H1 (cell line): ENCODE data around the gene POLR3A. TPM values are rescaled to one million over a fixed set of nuclear protein-coding genes. Genes with fewer than 3 reads are reported as not detected.

Experiments
- CTCF ChIA-PET: fragments of 300-600 bp; sonication (Branson Sonifier 250); formaldehyde crosslinking; loops from one replicate; lab custom pipeline; 2021; ENCODE audit not compliant: partially characterized antibody; lab: Charles Lee
- POLR2A ChIA-PET: fragments of 300-600 bp; sonication (Branson Sonifier 250); formaldehyde crosslinking; loops from one replicate; lab custom pipeline; 2021; ENCODE audit warnings: inconsistent platforms; ENCODE audit not compliant: partially characterized antibody; lab: Charles Lee
- DNase-seq, 2 experiments: peaks; one replicate each; pipeline versions ENCODE4 v3.0.0 to v3.0.0-alpha.2; 2010 to 2022; ENCODE audit warnings: low spot score in 2 of 2, low read depth in 1 of 2, mixed read lengths in 1 of 2
- FAIRE-seq: peaks from 2 replicates; lab custom pipeline; 2011; peaks lifted over from hg19 to GRCh38; lab: Jason Lieb, UNC
- H2AFZ ChIP-seq: 2 replicates; pipeline ENCODE4 v1.8.1; 2012; ENCODE audit warnings: low read length, inconsistent platforms
- H2AK5ac ChIP-seq: 2 replicates; pipeline ENCODE4 v1.6.1; 2013; ENCODE audit warnings: low read depth, low read length
- H2BK120ac ChIP-seq: replicated peaks from 2 replicates; pipeline ENCODE3; 2013; ENCODE audit warnings: low read depth, low read length, inconsistent platforms
- H2BK12ac ChIP-seq: 2 replicates; pipeline ENCODE4 v1.6.1; 2013; ENCODE audit warnings: low read depth, low read length
- H2BK15ac ChIP-seq: 2 replicates; pipeline ENCODE4 v1.6.1; 2013; ENCODE audit warnings: low read length
- H2BK20ac ChIP-seq: 2 replicates; pipeline ENCODE4 v1.6.1; 2013; ENCODE audit warnings: low read length
- H2BK5ac ChIP-seq: 2 replicates; pipeline ENCODE4 v1.6.1; 2013; ENCODE audit warnings: low read depth, low read length
- H3K14ac ChIP-seq: 2 replicates; pipeline ENCODE4 v1.6.1; 2013; ENCODE audit warnings: inconsistent platforms; ENCODE audit not compliant: insufficient read length
- H3K18ac ChIP-seq: 2 replicates; pipeline ENCODE4 v1.6.1; 2013; ENCODE audit warnings: low read length; ENCODE audit errors: extremely low read depth
- H3K23ac ChIP-seq: 2 replicates; pipeline ENCODE4 v1.6.1; 2013; ENCODE audit warnings: inconsistent platforms; ENCODE audit not compliant: insufficient read length
- H3K23me2 ChIP-seq: 2 replicates; pipeline ENCODE4 v1.6.1; 2013; ENCODE audit warnings: low read depth, low read length
- H3K27ac ChIP-seq: 2 replicates; pipeline ENCODE4 v1.6.1; 2011; ENCODE audit warnings: low read depth, low read length, inconsistent platforms
- H3K27me3 ChIP-seq, 4 experiments: replicated peaks in 1 of 4; 1 replicate in 1 of 4; 2 replicates in 3 of 4; pipeline versions ENCODE4 v1.6.1 to v1.8.1; 2011 to 2013; ENCODE audit warnings: low read length in 3 of 4, mild to moderate bottlenecking in 3 of 4, inconsistent platforms in 2 of 4, mixed read lengths in 2 of 4, moderate library complexity in 1 of 4; ENCODE audit not compliant: control insufficient read depth in 3 of 4, insufficient read depth in 3 of 4; ENCODE audit errors: extremely low read depth in 1 of 4
- H3K36me3 ChIP-seq, 4 experiments: 2 replicates each; pipeline versions ENCODE4 v1.6.1 to v1.8.1; 2011 to 2013; ENCODE audit warnings: mild to moderate bottlenecking in 4 of 4, low read length in 3 of 4, moderate library complexity in 2 of 4, control low read depth in 1 of 4, inconsistent platforms in 1 of 4; ENCODE audit not compliant: insufficient read depth in 4 of 4, control insufficient read depth in 2 of 4
- H3K4ac ChIP-seq: replicated peaks from 2 replicates; pipeline ENCODE3; 2013; ENCODE audit warnings: low read length, low read depth, mixed read lengths, inconsistent platforms; ENCODE audit not compliant: insufficient read length
- H3K4me1 ChIP-seq, 4 experiments: replicated peaks in 1 of 4; 1 replicate in 1 of 4; 2 replicates in 3 of 4; pipeline versions ENCODE4 v1.6.1 to v1.8.1; 2011 to 2013; ENCODE audit warnings: low read length in 3 of 4, inconsistent platforms in 2 of 4, mixed read lengths in 1 of 4; ENCODE audit not compliant: insufficient read depth in 4 of 4, control insufficient read depth in 3 of 4
- H3K4me2 ChIP-seq, 2 experiments: 2 replicates each; pipeline versions ENCODE4 v1.6.1 to v1.8.1; 2011 to 2013; ENCODE audit warnings: low read depth in 2 of 2, low read length in 2 of 2, control low read depth in 1 of 2, inconsistent platforms in 1 of 2, mild to moderate bottlenecking in 1 of 2; ENCODE audit not compliant: insufficient read depth in 1 of 2
- H3K4me3 ChIP-seq, 4 experiments: fragments of 200-600, 300-600 bp in 1 of 4; sonication (generic), shearing (Covaris generic), sonication (Bioruptor Twin) in 1 of 4; 2 replicates each; pipeline versions ENCODE4 v1.5.1 to v1.8.1; 2011 to 2016; ENCODE audit warnings: low read length in 4 of 4, low read depth in 3 of 4, control low read depth in 2 of 4, inconsistent platforms in 2 of 4, mild to moderate bottlenecking in 2 of 4, mixed read lengths in 1 of 4, moderate library complexity in 1 of 4; ENCODE audit not compliant: insufficient read depth in 2 of 4; ENCODE audit errors: extremely low read depth in 1 of 4
- H3K56ac ChIP-seq: replicated peaks from 2 replicates; pipeline ENCODE3; 2013; ENCODE audit warnings: low read depth, mild to moderate bottlenecking, mixed read lengths, low read length, inconsistent platforms; ENCODE audit not compliant: insufficient read length
- H3K79me1 ChIP-seq: 2 replicates; pipeline ENCODE4 v1.6.1; 2013; ENCODE audit warnings: low read depth, low read length, control low read depth
- H3K79me2 ChIP-seq, 2 experiments: 2 replicates each; pipeline versions ENCODE4 v1.6.1 to v1.8.1; 2012 to 2013; ENCODE audit warnings: low read length in 2 of 2, mild to moderate bottlenecking in 2 of 2, inconsistent platforms in 1 of 2; ENCODE audit not compliant: insufficient read depth in 2 of 2, control insufficient read depth in 1 of 2
- H3K9ac ChIP-seq, 4 experiments: replicated peaks in 1 of 4; 1 replicate in 1 of 4; 2 replicates in 3 of 4; pipeline versions ENCODE4 v1.6.1 to v1.8.1; 2011 to 2013; ENCODE audit warnings: low read depth in 3 of 4, low read length in 3 of 4, control low read depth in 2 of 4, mild to moderate bottlenecking in 2 of 4, moderate library complexity in 2 of 4, inconsistent platforms in 1 of 4; ENCODE audit errors: extremely low read depth in 1 of 4
- H3K9me3 ChIP-seq, 2 experiments: 2 replicates each; pipeline versions ENCODE4 v1.6.1 to v1.8.1; 2012 to 2013; ENCODE audit warnings: mild to moderate bottlenecking in 2 of 2, moderate library complexity in 2 of 2, control low read depth in 1 of 2, inconsistent platforms in 1 of 2, low read depth in 1 of 2, low read length in 1 of 2, mixed read lengths in 1 of 2; ENCODE audit not compliant: insufficient read depth in 2 of 2
- H4K20me1 ChIP-seq, 2 experiments: replicated peaks in 1 of 2; 2 replicates each; pipeline versions ENCODE3 to v1.8.1; 2011 to 2013; ENCODE audit warnings: inconsistent platforms in 2 of 2, low read length in 2 of 2, mild to moderate bottlenecking in 1 of 2; ENCODE audit not compliant: insufficient read depth in 2 of 2, control insufficient read depth in 1 of 2
- H4K5ac ChIP-seq: 2 replicates; pipeline ENCODE4 v1.6.1; 2013; ENCODE audit warnings: low read length, low read depth, mixed read lengths, inconsistent platforms; ENCODE audit not compliant: insufficient read length
- H4K8ac ChIP-seq: 2 replicates; pipeline ENCODE4 v1.8.0; 2013; ENCODE audit warnings: mild to moderate bottlenecking, moderate library complexity, low read length, inconsistent platforms; ENCODE audit not compliant: insufficient read depth; ENCODE audit errors: extremely low read depth
- H4K91ac ChIP-seq: replicated peaks from 2 replicates; pipeline ENCODE3; 2013; ENCODE audit warnings: low read length, mixed read lengths, inconsistent platforms; ENCODE audit not compliant: insufficient read length
- BACH1 ChIP-seq: IDR thresholded peaks from 2 replicates; pipeline ENCODE4 v1.6.1; 2012; ENCODE audit warnings: low read length, improper control_type of control experiment
- BRCA1 ChIP-seq: IDR thresholded peaks from 2 replicates; pipeline ENCODE4 v1.6.1; 2012; ENCODE audit warnings: low read depth, low read length, improper control_type of control experiment
- GABPA ChIP-seq: IDR thresholded peaks from 2 replicates; pipeline ENCODE4 v1.6.1; 2011; ENCODE audit warnings: mild to moderate bottlenecking, low read length, moderate library complexity, borderline replicate concordance; ENCODE audit not compliant: insufficient read depth
- HDAC2 ChIP-seq, 2 experiments: fragments of 300-600 bp in 1 of 2; sonication (generic) in 1 of 2; IDR thresholded peaks; 2 replicates each; pipeline ENCODE4 v1.6.1; 2011 to 2012; ENCODE audit warnings: low read depth in 2 of 2, low read length in 2 of 2, mild to moderate bottlenecking in 2 of 2, moderate library complexity in 2 of 2, borderline replicate concordance in 1 of 2, inconsistent platforms in 1 of 2
- HDAC6 ChIP-seq: IDR thresholded peaks from one replicate; pipeline ENCODE4 v1.7.1; 2012; ENCODE audit warnings: low read depth, mild to moderate bottlenecking, inconsistent platforms, low read length, moderate library complexity
- KDM1A ChIP-seq: fragments of 200-600, 300-600 bp; sonication (generic); IDR thresholded peaks from 2 replicates; pipeline ENCODE4 v1.7.1; 2016; ENCODE audit warnings: mild to moderate bottlenecking, low read length, borderline replicate concordance
- POU5F1 ChIP-seq: IDR thresholded peaks from 2 replicates; pipeline ENCODE4 v1.6.1; 2011; ENCODE audit warnings: low read depth, mild to moderate bottlenecking, low read length, moderate library complexity
- RAD21 ChIP-seq, 2 experiments: IDR thresholded peaks in 1 of 2; conservative IDR thresholded peaks in 1 of 2; 2 replicates each; pipeline ENCODE4 v1.6.1; 2011; ENCODE audit warnings: low read depth in 2 of 2, low read length in 2 of 2, improper control_type of control experiment in 1 of 2, inconsistent platforms in 1 of 2, mild to moderate bottlenecking in 1 of 2, moderate library complexity in 1 of 2
- RBBP5 ChIP-seq: IDR thresholded peaks from 2 replicates; pipeline ENCODE4 v1.7.1; 2012; ENCODE audit warnings: low read depth, mild to moderate bottlenecking, inconsistent platforms, low read length, moderate library complexity, borderline replicate concordance
- RFX5 ChIP-seq: IDR thresholded peaks from 2 replicates; pipeline ENCODE4 v1.6.1; 2011; ENCODE audit warnings: low read depth, low read length, improper control_type of control experiment, borderline replicate concordance
- RXRA ChIP-seq: IDR thresholded peaks from 2 replicates; pipeline ENCODE4 v1.6.1; 2011; ENCODE audit warnings: low read depth, mild to moderate bottlenecking, low read length, moderate library complexity; ENCODE audit not compliant: insufficient read depth
- TCF12 ChIP-seq: IDR thresholded peaks from 2 replicates; pipeline ENCODE4 v1.6.1; 2011; ENCODE audit warnings: low read depth, mild to moderate bottlenecking, low read length
- WGBS, 2 experiments: shearing (Covaris generic) in 1 of 2; methylation state at CpG; one replicate each; pipeline versions ENCODE4 v1.1.6 to v1.1.7; 2013 to 2015; ENCODE audit warnings: low lambda C conversion rate in 2 of 2, mixed read lengths in 2 of 2, inconsistent platforms in 1 of 2, low coverage in 1 of 2, missing lambda C conversion rate in 1 of 2; ENCODE audit not compliant: insufficient replicate concordance in 2 of 2, insufficient coverage in 1 of 2, insufficient read length in 1 of 2; ENCODE audit errors: extremely low coverage in 1 of 2, missing lambda C conversion rate in 1 of 2; 5-methylcytosine and 5-hydroxymethylcytosine counted together
- polyA plus RNA-seq, 7 experiments: library from polyadenylated mRNA; depleted of rRNA in 3 of 7; stranded (reverse) in 5 of 7; unstranded in 2 of 7; fragments of >200 nt in 5 of 7; fragments of 200-250 nt in 2 of 7; gene quantifications; 1 replicate in 5 of 7; 2 replicates in 1 of 7; 4 replicates in 1 of 7; pipeline versions ENCODE4 v1.2.1 to v1.2.3, GENCODE V29; 2011 to 2013; ENCODE audit warnings: missing spikeins in 2 of 7, mixed read lengths in 2 of 7
- total RNA-seq: library from RNA; stranded (reverse); fragmentation: NEBNext Ultra II Directional; extraction: Animal tissue kit (Norgen Biotek cat#: 25700); gene quantifications from 2 replicates; pipeline ENCODE4 v1.2.1, GENCODE V29; 2021

Gene POLR3A
- total and polyA plus RNA-seq, 2 of the 8 experiments (the other 6 are each of a cell fraction or from before 2014, with no cell fraction given), result 11.3 to 38.6 TPM

DNA sequence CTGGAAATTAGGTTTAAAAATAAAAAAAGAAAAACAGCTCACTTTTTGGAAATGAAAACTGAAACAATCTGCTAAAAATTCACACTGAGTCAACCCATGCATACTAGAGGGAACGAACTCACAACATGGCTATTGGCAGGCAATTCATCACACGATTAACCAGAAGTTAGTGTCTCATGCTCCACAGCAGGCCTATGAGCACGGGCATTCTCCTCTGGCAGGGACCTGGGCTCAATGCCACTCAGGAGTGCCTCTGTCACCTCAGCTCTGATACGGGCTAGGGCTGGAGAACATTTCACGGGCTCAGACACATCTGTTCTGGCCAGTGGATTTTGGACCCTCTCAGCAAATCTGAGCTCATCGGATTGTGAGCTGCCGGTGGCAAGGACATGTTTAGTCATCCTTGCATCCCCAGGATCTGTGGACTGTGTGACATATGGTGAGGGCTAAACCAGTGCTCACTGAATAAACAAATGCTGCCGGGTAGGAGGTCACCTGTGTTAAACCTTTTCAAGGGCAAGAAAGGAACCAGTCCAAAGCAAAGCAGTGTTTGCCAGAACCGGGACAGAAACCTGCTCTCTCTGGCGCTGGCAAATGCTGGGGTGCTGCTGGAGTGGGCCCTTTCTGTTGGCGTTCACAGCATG is 40.1 kb downstream of the POLR3A start:
- no peak overlapping the region for H3K9ac ChIP-seq
- H3K56ac ChIP-seq, result no peak overlapping the region
- H3K18ac ChIP-seq, result no peak overlapping the region
- no peaks in the 10 kb centered on the region for H3K79me2 ChIP-seq
- peaks cover 0 to 2% of the 10 kb centered on the region in 2 experiments for H4K20me1 ChIP-seq
- H2BK20ac ChIP-seq, result no peak overlapping the region
- no peak overlapping the region for H4K8ac ChIP-seq
- no peak overlapping the region for H2BK120ac ChIP-seq
- no peaks in the 10 kb centered on the region for H3K27me3 ChIP-seq
- ChIA-PET CTCF (interaction anchor here (0.7 to 6.7 kb wide), 9 partner anchors 10 to 152 kb away, joined by 3 to 38 read pairs (median 3); no protein-coding TSS in a partner anchor), POLR2A (interaction anchor here (1.0 kb wide), 2 partner anchors 45 to 181 kb away, joined by 3 read pairs; no protein-coding TSS in a partner anchor)
- no peak overlapping the region for H3K14ac ChIP-seq
- no peak overlapping the region for H3K4me2 ChIP-seq
- no peak overlapping the region for H4K91ac ChIP-seq
- no peak overlapping the region for H3K4me3 ChIP-seq
- H3K4ac ChIP-seq, result no peak overlapping the region
- no peak overlapping the region for H2BK5ac ChIP-seq
- peaks cover 32 to 86% (median 71%) of the 10 kb centered on the region in 4 experiments for H3K36me3 ChIP-seq
- no peak overlapping the region for H4K5ac ChIP-seq
- no peaks in the 10 kb centered on the region; the same call in 1 of the 2 replicates for H3K79me1 ChIP-seq
- no peak overlapping the region for H2AK5ac ChIP-seq
- H2AFZ ChIP-seq, result no peak overlapping the region
- H3K23ac ChIP-seq, result no peak overlapping the region
- H3K23me2 ChIP-seq, result no peaks in the 10 kb centered on the region
- DNase-seq (no peak), FAIRE-seq (no peak)
- no peak overlapping the region for H3K27ac ChIP-seq
- H2BK15ac ChIP-seq, result no peak overlapping the region
- peaks cover 0 to 2% (median 0%) of the 10 kb centered on the region in 4 experiments; a peak in 2 of 7 replicates for H3K4me1 ChIP-seq
- H3K9me3 ChIP-seq, result no peaks in the 10 kb centered on the region
- H2BK12ac ChIP-seq, result no peak overlapping the region
- WGBS, 2 experiments, result 93% methylated on average over 11 of the region's 11 CpGs; no CpG with 5 or more reads in 1 of the 2 experiments
- TF ChIP-seq BRCA1 (no peak), RFX5 (no peak), RAD21 (IDR thresholded peaks at IDR 0.05 in 1 of 2, conservative IDR thresholded peaks at IDR 0.05 in 1 of 2; ENCODE audit: low read depth in 2 of 2, low read length in 2 of 2) (no peak), RBBP5 (no peak), BACH1 (no peak), KDM1A (no peak), GABPA (no peak), HDAC2 (IDR thresholded peaks at IDR 0.05; ENCODE audit: borderline replicate concordance in 1 of 2, low read depth in 2 of 2, low read length in 2 of 2) (no peak), POU5F1 (no peak), TCF12 (no peak), HDAC6 (no peak), RXRA (no peak)
